ENCODE measurements around the gene ZSWIM3. TPM values are rescaled to one million over a fixed set of nuclear protein-coding genes. Genes with fewer than 3 reads are reported as not detected.
A peak's percentile ranks its signal among the peaks of the same experiment; 100 is the strongest.
"Not testable (repeated sequence)": the region's sequence is repeated elsewhere in the genome, so short reads cannot be mapped to it uniquely, and the experiment has no call there.

Gene ZSWIM3
- total RNA-seq, 1 donor from 2014 or later: 2.0 TPM

DNA sequence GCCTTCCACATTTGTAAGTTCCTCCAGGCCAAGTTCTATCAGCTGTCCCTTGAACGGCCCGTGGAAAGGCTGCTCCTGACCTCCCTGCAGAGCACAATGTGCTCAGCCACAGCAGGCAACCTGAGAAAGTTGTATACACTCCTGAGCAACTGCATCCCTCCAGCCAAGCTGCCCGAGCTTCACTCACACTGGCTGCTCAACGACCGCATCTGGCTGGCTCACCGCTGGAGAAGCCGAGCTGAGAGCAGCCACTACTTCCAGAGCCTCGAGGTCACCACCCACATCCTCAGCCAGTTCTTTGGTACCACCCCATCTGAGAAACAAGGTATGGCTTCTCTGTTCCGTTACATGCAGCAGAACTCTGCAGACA is 25.7 kb downstream of the ZSWIM3 start:
- no peak for DNase-seq (ENCODE audit: low spot score)
- intact Hi-C loops (cut with DNase I): no loop called here

DNA sequence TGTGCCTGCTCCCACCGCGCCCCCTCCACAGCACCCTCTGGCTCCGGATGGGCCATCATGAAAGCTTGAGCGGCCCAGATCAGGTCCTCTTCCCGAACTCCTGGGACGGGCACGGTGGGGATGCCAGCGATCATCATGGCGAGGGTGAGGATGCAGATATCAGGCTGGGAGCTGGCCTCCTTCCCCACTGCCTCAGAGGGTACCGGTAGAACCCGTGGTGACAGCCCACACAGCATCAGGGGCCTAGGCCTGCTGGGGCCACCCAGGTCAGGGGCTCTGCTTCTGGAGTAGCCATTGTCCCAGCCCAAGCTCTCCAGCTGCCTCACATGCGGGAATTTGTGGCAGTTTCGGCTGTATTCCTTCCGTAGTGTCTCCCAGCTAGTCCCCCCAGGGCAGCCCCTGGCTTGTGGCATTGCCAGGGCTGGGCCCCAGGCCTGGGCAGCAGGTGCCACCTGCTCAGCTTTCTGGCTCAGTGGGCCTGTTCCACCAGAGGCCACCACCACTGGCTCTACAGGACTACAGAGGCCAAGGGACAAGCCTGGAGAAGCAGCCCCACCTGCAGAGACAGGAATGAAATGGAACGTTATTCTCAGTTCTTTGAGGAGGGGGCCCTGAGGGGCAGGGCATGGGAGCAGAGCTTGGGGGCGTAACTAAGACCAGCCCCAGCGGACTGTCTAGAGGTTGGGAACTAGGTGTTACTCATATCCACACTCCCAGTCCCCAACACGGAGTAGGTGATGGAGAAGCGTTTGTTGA is 29.4 kb downstream of the ZSWIM3 start:
- intact Hi-C loops (cut with DNase I): no loop called here
- DNase-seq (ENCODE audit: low spot score): no peak

DNA sequence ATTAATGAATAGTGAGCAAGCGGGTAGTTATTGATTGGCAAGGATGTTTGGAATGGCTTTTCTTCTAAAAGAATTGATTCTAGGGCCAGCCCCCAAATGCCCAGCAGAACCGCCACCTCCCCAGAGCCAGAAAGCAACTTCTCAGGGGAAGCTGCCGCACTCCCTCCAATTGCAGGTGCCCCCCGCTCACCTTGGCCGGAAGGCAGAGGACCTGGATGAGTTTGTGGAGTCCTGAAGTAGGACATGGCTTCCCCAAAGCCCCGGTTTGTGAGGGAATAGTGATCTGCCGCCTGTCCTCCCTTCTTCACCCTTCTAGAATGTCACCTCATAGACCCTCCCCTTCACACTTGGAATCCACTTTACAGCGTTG is 29.9 kb downstream of the ZSWIM3 start, which contains the start of gene SPATA25:
TSS of gene SPATA25 (minus strand) at position 277 of the 370 bp plus-strand sequence. CDS start at position 245, 32 bp downstream.
- DNase-seq (ENCODE audit: low spot score): no peak
- intact Hi-C loops (cut with DNase I): no loop called here

DNA sequence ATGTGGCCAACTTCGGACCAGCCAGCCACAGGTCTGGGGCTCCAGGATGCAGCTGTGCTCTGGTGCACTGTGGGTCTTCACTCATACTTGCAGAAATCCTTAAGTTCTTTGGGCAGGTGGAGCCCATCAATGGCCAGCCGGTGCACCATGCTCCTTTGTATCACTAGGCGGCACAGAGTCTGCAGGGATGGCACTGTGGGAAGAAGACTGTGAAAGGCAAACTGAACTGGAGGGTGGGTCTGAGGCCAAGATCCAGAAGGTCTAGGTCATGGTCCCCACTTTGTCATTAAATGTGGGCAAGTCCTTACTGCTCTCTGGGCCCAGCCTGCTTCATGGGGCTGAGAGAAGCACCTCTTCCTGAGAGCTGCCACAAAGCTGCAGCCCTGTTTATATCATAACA is 31.3 kb downstream of the ZSWIM3 start:
- no peak for DNase-seq (ENCODE audit: low spot score)
- intact Hi-C loops (cut with DNase I): no loop called here

DNA sequence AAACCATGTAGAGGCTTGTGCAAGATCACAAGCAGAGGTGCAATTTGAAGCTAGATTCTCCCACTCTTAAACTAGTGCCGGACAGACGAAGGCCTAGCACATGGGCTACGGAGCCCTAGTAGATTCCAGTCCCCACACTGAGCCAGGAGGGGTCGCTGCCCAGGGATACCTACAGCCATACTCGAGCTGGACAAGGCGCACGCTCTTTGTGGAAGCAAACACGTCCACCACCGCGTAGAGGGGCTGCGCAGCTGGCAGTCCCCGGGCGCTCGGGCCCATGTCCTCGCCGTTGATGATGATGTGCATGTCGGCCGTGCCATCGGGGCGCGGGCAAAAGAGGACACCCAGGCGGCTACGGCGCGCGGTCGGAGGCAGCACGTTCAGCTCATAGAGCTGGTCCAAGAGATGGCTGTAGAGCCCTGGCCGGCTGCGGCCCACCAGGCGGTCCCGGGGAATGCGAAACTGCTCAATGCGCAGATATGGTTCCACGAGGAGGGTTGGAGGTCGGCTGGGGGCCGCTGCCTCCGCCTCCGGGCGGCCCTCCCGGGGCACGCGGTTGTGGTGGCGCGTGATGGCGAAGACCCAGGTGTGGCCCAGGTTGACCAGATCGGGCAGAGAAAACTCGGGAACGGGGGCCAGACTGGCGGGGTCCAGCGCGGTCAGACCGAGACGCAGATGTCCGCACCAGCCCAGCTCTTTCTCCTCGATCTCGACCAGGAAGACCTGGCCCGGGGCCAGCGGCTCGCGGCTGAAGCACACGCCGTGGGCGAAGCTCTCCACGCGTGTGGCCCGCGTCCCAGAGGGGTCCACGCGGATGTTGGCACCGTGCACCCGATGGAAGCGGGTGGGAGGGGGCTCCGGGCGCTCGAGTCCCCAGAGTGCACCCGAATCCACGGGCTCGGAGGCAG is 32.9 kb downstream of the ZSWIM3 start:
- DNase-seq (ENCODE audit: low spot score): peak; percentile 92
- intact Hi-C loops (cut with DNase I): loop anchor here (2.0 kb wide), 1 partner anchor 80 kb away; no protein-coding TSS in a partner anchor

DNA sequence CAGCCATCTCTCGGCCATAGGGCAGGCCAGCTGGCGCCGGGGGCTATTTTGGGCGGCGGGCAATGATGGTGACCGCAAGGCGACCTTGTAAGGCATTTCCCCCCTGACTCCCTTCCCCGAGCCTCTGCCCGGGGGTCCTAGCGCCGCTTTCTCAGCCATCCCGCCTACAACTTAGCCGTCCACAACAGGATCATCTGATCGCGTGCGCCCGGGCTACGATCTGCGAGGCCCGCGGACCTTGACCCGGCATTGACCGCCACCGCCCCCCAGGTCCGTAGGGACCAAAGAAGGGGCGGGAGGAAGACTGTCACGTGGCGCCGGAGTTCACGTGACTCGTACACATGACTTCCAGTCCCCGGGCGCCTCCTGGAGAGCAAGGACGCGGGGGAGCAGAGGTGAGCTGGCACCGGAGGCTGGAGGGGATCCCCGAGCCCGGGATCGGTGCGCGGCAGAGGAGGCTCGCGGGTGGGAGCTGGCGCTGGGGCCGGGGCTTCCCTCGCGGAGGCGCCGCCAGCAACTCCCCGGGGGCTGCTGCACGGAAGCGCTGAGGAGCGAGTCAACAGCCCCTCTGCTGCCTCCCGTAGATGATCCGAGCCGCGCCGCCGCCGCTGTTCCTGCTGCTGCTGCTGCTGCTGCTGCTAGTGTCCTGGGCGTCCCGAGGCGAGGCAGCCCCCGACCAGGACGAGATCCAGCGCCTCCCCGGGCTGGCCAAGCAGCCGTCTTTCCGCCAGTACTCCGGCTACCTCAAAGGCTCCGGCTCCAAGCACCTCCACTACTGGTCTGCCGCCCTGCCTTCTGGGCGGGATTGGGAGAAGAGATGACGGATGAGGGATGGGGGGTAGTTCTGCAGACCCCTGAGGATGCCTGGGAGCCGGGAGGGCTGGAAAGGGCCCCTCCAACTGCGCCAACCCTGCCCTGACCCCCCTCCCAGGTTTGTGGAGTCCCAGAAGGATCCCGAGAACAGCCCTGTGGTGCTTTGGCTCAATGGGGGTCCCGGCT is 33.9 kb downstream of the ZSWIM3 start, which contains the start of the genes CTSA and NEURL2:
TSS of gene CTSA (plus strand) at position 351 of the 999 bp plus-strand sequence. CDS start at position 585, 234 bp downstream.
TSS of gene NEURL2 (minus strand) at position 224 of the 999 bp plus-strand sequence. CDS start at position 7, 217 bp downstream.
- intact Hi-C loops (cut with DNase I): loop anchor here (1.0 to 2.0 kb wide), 2 partner anchors 44 to 80 kb away; no protein-coding TSS in a partner anchor
- peak; percentile 97 for DNase-seq (ENCODE audit: low spot score)

DNA sequence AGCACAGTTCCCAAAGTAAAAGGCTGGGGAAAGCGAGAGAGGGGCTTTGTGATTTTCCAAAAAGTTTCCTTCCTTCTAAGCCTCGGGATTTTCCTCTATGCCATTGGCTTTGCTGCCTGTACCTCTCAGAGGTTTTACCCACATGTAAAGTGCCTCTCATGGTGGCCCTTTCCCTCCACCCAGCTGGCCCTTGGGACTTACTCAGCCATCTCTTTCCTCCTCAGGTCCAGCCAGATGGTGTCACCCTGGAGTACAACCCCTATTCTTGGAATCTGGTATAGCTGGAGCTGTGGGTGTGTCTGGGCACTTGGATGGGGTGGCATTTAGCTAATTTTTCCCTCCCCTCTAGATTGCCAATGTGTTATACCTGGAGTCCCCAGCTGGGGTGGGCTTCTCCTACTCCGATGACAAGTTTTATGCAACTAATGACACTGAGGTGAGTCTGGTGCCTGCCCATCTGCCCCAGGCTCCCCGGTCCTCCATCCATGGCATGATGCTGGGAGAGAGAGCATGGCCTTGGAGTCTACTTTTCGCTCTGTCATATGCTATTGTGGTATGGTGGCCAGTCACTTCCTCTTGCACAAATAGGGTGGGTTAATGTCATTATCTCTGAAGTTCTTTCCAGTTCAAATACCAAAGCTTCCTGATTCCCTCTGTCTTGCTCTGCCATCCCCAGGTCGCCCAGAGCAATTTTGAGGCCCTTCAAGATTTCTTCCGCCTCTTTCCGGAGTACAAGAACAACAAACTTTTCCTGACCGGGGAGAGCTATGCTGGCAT is 34.8 kb downstream of the ZSWIM3 start:
- DNase-seq (ENCODE audit: low spot score): no peak
- intact Hi-C loops (cut with DNase I): no loop called here

DNA sequence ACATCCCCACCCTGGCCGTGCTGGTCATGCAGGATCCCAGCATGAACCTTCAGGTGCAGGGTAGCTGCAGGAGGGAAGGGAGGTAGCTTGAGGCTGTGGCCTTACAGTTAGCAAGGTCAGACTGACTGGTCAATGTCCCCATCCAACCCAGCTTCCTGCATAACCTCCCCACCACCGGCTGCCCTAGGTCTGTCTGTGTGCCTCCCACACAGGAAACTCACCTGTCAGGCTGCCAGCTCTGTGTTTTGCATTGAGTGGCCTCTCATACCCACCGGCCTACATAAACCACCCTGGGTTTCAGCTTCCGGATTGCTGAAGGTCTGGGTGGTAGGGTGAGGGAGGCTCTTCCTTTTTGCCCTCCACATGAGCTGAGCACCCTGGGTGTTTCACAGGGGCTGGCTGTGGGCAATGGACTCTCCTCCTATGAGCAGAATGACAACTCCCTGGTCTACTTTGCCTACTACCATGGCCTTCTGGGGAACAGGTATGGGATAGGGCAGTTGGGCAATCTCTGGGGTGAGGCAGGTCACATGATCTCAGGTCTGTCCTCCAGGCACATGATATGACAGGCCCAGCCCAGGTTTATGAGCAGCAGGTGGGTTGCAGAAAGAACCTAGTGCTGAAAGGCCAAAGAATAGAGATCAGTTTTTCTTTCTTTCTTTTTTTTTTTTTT is 35.5 kb downstream of the ZSWIM3 start:
- intact Hi-C loops (cut with DNase I): no loop called here

DNA sequence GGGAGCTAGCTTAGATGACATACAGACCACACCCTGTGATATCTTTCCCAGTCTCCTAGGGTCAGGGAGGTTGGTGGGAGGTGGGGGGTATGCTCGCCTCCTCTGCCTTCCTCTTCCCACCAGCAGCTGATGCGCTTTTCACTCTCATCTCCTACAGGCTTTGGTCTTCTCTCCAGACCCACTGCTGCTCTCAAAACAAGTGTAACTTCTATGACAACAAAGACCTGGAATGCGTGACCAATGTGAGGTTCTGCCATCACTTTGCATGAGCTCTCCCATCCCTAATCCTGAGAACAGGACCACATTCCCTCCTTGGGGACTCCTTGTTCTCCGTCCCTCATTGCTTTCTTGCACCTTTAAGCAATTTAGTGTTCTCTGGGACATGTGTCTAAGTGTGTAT is 36.4 kb downstream of the ZSWIM3 start:
- intact Hi-C loops (cut with DNase I): no loop called here

More for the DNA sequence above, 35.5 kb downstream of the ZSWIM3 start:
- DNase-seq (ENCODE audit: low spot score): no peak

DNA sequence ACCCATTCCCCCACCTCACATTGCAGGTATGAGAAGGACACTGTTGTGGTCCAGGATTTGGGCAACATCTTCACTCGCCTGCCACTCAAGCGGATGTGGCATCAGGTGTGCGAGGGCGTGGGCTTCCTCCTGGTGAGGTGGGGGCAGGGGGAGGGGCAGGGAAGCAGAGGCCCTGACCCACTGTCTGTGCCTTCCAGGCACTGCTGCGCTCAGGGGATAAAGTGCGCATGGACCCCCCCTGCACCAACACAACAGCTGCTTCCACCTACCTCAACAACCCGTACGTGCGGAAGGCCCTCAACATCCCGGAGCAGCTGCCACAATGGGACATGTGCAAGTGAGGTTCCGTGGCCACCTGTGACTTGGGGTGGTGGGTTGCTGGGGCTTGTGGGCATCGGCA is 37.4 kb downstream of the ZSWIM3 start:
- DNase-seq (ENCODE audit: low spot score): no peak
- intact Hi-C loops (cut with DNase I): no loop called here

More for the DNA sequence above, 36.4 kb downstream of the ZSWIM3 start:
- DNase-seq (ENCODE audit: low spot score): no peak

DNA sequence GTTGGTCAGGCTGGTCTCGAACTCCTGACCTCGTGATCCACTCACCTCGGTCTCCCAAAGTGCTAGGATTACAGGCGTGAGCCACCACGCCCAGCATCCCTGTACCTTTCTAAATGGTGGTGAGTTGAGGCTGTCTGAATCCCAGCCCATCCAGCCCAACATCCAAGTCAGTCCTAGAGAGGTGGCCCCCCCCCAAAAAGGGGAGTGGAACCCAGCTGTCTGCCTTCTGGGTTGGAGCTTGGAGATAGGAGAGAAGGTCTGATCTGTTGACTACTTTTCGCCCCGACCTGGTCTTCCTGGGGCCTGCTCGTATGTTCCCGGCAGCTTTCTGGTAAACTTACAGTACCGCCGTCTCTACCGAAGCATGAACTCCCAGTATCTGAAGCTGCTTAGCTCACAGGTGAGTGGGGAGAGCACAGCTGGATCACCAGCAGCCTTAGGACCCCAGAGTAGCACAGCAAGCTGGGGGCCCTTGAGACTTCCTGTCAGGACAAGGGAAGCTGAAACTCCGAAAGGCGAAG is 39.3 kb downstream of the ZSWIM3 start:
- DNase-seq (ENCODE audit: low spot score): no peak
- intact Hi-C loops (cut with DNase I): no loop called here

DNA sequence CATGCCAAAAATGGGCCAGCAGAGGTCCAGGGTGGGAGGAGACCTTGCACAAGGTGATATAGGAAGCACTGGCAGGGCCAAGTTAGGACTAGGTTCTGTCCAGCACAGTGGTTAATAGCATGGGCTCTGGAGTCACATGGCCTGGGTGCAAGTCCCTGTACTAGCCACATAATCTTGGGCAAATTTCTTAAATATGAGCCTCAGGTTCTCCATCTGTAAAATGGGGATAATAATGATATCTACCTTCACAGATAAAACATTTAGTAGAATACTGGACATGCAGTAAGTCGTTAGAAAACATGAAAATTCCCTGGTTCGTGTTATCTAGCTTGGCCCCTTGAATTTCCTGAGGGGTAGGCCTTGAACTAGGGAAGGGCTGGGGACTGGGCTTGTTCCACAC is 39.9 kb downstream of the ZSWIM3 start:
- DNase-seq (ENCODE audit: low spot score): no peak
- intact Hi-C loops (cut with DNase I): no loop called here

DNA sequence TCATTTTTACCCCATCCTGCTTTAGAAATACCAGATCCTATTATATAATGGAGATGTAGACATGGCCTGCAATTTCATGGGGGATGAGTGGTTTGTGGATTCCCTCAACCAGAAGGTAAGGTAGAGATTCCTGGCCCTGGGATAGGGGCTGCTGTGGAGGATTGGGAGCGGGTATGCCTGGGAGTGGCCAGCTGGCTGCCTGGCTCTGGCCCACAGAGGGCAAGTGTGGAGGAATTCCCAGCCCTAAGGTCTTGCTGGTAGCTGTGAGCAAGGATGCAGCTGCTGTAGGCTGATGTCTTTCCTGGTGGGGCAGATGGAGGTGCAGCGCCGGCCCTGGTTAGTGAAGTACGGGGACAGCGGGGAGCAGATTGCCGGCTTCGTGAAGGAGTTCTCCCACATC is 40.3 kb downstream of the ZSWIM3 start:
- intact Hi-C loops (cut with DNase I): no loop called here
- no peak for DNase-seq (ENCODE audit: low spot score)

DNA sequence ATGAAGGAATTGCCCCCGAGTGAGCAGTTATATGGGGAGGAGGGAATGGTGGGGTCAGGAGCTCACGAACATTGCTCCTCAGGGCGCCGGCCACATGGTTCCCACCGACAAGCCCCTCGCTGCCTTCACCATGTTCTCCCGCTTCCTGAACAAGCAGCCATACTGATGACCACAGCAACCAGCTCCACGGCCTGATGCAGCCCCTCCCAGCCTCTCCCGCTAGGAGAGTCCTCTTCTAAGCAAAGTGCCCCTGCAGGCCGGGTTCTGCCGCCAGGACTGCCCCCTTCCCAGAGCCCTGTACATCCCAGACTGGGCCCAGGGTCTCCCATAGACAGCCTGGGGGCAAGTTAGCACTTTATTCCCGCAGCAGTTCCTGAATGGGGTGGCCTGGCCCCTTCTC is 40.9 kb downstream of the ZSWIM3 start:
- DNase-seq (ENCODE audit: low spot score): no peak
- intact Hi-C loops (cut with DNase I): no loop called here

DNA sequence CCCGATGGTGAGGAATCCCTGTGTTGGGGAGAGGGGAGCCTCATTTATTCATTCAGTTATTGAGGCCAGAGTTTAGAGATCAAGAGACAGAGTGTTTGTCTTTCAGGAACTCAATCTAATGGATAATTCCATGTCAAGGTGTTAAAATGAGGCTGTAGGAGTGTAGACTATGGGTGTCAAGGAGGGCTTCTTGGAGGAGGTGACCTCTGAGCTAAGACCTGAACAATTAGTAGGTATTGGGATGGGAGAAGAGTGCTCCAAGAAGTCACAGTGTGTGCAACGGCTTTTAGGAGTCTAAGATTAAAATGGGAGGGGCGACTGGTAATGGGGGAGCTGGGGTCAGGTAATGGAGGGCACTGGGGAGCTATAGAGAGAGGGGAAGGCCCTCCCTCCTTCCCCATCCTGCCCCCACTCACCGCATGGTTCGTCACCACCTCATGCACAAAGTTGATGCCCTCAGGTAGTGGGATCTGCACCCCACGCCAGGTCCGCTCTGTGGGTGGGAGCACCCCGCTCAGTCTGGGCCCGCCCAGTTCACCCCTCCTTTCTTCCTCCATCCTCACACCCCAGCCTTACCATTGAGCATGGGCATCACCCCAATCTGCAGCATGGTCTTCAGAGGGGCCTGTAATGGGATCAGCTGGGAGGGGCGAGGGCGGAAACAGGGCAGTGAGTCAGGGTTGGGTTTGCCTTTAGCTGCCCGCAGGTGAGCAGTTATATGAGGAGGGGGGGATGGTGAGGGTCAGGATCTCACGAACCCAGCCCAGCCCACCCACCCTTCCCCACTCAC is 41.8 kb downstream of the ZSWIM3 start:
- intact Hi-C loops (cut with DNase I): no loop called here
- no peak for DNase-seq (ENCODE audit: low spot score)

DNA sequence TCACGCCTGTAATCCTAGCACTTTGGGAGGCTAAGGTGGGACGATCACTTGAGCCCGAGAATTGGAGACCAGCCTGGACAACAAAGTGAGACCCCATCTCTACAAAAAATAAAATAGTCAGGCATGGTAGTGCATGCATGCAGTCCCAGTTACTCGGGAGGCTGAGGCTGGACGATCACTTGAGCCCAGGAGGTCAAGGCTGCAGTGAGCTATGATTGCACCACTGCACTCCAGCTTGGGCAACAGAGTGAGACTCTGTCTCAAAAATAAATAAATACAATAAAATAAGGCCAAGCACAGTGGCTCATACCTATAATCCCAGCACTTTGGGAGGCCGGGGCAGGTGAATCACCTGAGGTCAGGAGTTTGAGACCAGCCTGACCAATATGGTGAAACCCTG is 43.9 kb downstream of the ZSWIM3 start:
- intact Hi-C loops (cut with DNase I); DNase-seq (ENCODE audit: low spot score): not testable (repeated sequence)

DNA sequence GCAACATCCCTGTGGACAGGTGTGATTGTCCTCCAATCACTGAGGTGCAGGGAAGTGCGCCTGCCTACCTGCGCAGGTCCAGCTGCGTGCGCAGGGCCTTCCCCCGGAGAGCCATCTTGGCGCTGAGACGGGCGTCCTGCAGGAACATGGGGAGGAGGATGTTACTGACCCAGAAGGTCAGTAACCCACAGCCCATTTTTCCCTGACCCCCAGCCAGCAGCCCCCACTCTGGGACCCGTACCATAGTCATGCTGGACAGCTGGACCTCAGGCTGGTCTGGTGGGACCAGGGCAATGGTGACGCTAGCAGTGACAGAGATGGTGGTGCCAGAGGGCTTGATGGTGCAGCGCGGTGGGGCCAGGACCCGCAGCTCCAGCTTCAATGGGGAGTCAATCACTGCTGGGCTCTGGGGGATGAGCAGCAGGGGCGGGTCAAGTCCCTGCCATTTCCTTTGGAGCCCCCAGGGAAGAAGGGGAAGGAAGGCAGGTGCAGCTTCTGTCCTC is 44.8 kb downstream of the ZSWIM3 start:
- no peak for DNase-seq (ENCODE audit: low spot score)

More for the DNA sequence above, 44.8 kb downstream of the ZSWIM3 start:
- intact Hi-C loops (cut with DNase I): no loop called here
